Immature natural killer cell (primary cell): ENCODE results near the gene RTN1. TPM values are rescaled to one million over a fixed set of nuclear protein-coding genes. Genes with fewer than 3 reads are reported as not detected.

ENCODE experiments used
- DNase-seq, 3 donors: peaks; one replicate each; pipeline ENCODE4 v3.0.0; 2022; ENCODE audit warnings: mixed read lengths in 1 of 3
- H3K27ac Mint-ChIP-seq, 6 donors: one replicate each; pipeline ENCODE4 v1.8.0; 2020; ENCODE audit warnings: mixed read lengths in 6 of 6, mild to moderate bottlenecking in 5 of 6, inconsistent platforms in 4 of 6, moderate library complexity in 3 of 6
- H3K27me3 Mint-ChIP-seq, 3 donors: one replicate each; pipeline ENCODE4 v1.8.0; 2020 to 2021; ENCODE audit warnings: low read depth in 3 of 3, mild to moderate bottlenecking in 3 of 3, mixed read lengths in 3 of 3, moderate library complexity in 3 of 3, inconsistent platforms in 1 of 3
- H3K36me3 Mint-ChIP-seq, 3 donors: one replicate each; pipeline ENCODE4 v1.8.0; 2020; ENCODE audit warnings: mixed read lengths in 3 of 3, inconsistent platforms in 2 of 3, mild to moderate bottlenecking in 2 of 3
- H3K4me1 Mint-ChIP-seq, 2 donors: one replicate each; pipeline ENCODE4 v1.8.0; 2020; ENCODE audit warnings: inconsistent platforms in 2 of 2, mild to moderate bottlenecking in 2 of 2, mixed read lengths in 2 of 2, moderate library complexity in 1 of 2
- H3K4me3 Mint-ChIP-seq, 5 donors: one replicate each; pipeline ENCODE4 v1.8.0; 2020; ENCODE audit warnings: mild to moderate bottlenecking in 5 of 5, mixed read lengths in 5 of 5, inconsistent platforms in 3 of 5, moderate library complexity in 3 of 5
- H3K9me3 Mint-ChIP-seq, 6 donors: one replicate each; pipeline ENCODE4 v1.8.0; 2020; ENCODE audit warnings: mild to moderate bottlenecking in 6 of 6, mixed read lengths in 6 of 6, inconsistent platforms in 4 of 6, moderate library complexity in 3 of 6
- polyA plus RNA-seq, 3 donors: library from polyadenylated mRNA; unstranded; fragments of 300-500 nt; fragmentation: Illumina TruSeq; gene quantifications; one replicate each; pipeline ENCODE4 v1.2.3, GENCODE V29; 2021

RTN1 gene
- polyA plus RNA-seq, result 1 to 10 TPM in 1 of 3 donors, under 1 TPM in 2; 0.56 to 5.1 (median 0.90) TPM

- peaks cover 0 to 8% of the 10 kb centered on the region in 2 donors for H3K4me1 Mint-ChIP-seq
- peak within 1 kb of the TSS; percentile 44 to 71 (median 58) for H3K4me3 Mint-ChIP-seq
- H3K27ac Mint-ChIP-seq, result no peak within 1 kb of the TSS
- H3K9me3 Mint-ChIP-seq, result peaks cover 0 to 6% (median 0%) of the 10 kb centered on the region in 6 donors
- peaks cover 0 to 4% (median 0%) of the 10 kb centered on the region in 3 donors for H3K36me3 Mint-ChIP-seq
- peaks cover 7 to 26% (median 12%) of the 10 kb centered on the region in 3 donors for H3K27me3 Mint-ChIP-seq
- DNase-seq, result no peak
These were observed at the start of gene RTN1 for GRCh38 chr14:59870277-59871165. RTN1 (minus strand) TSS chr14:59870776; CDS start chr14:59870630, 146 bp downstream.

- no peaks in the 10 kb centered on the region for H3K36me3 Mint-ChIP-seq
- H3K9me3 Mint-ChIP-seq, result peaks cover 0 to 6% (median under 1%) of the 10 kb centered on the region in 6 donors
- peaks cover 5 to 31% (median 13%) of the 10 kb centered on the region in 3 donors for H3K27me3 Mint-ChIP-seq
- H3K4me3 Mint-ChIP-seq, result peak overlapping the region in 4 of 5 donors; percentile 20 to 45 (median 36)
- H3K4me1 Mint-ChIP-seq, result peaks cover 9 to 18% of the 10 kb centered on the region in 2 donors
- no peak overlapping the region for H3K27ac Mint-ChIP-seq
- DNase-seq, result no peak
These were observed 49.8 kb upstream of the RTN1 start for GRCh38 chr14:59920378-59920683.

GRCh38 chr14:59919570-59920377, 49.2 kb upstream of the RTN1 start, which contains the start of gene LRRC9:
LRRC9 (plus strand) TSS chr14:59920144.
- no peaks in the 10 kb centered on the region for H3K36me3 Mint-ChIP-seq
- H3K9me3 Mint-ChIP-seq, result peaks cover 0 to 7% (median 2%) of the 10 kb centered on the region in 6 donors
- H3K4me1 Mint-ChIP-seq, result peaks cover 9 to 18% of the 10 kb centered on the region in 2 donors
- peaks cover 3 to 31% (median 13%) of the 10 kb centered on the region in 3 donors for H3K27me3 Mint-ChIP-seq
- peak within 1 kb of the TSS in 1 of 6 donors; percentile 27 for H3K27ac Mint-ChIP-seq
- peak within 1 kb of the TSS; percentile 51 to 73 (median 69) for H3K4me3 Mint-ChIP-seq
- DNase-seq, result peak; percentile 1 to 6 (median 3)

- Mint-ChIP-seq H3K9me3 (peaks cover 0 to 7% (median 2%) of the 10 kb centered on the region in 6 donors), H3K36me3 (no peaks in the 10 kb centered on the region), H3K27me3 (peaks cover 3 to 31% (median 13%) of the 10 kb centered on the region in 3 donors), H3K27ac (no peak overlapping the region), H3K4me1 (peaks cover 9 to 18% of the 10 kb centered on the region in 2 donors), H3K4me3 (peak overlapping the region; percentile 51 to 73 (median 69))
- peak; percentile 3 to 18 (median 9) for DNase-seq
These were observed 48.4 kb upstream of the RTN1 start for GRCh38 chr14:59918824-59919569.

GRCh38 chr14:59913187-59913586, 42.6 kb upstream of the RTN1 start:
- peaks cover 3 to 13% (median 5%) of the 10 kb centered on the region in 3 donors for H3K27me3 Mint-ChIP-seq
- H3K4me3 Mint-ChIP-seq, result no peak overlapping the region
- H3K27ac Mint-ChIP-seq, result no peak overlapping the region
- no peaks in the 10 kb centered on the region for H3K4me1 Mint-ChIP-seq
- no peaks in the 10 kb centered on the region for H3K36me3 Mint-ChIP-seq
- no peak for DNase-seq
- H3K9me3 Mint-ChIP-seq, result peaks cover 0 to 8% (median under 1%) of the 10 kb centered on the region in 6 donors

GRCh38 chr14:59912443-59912842, 41.9 kb upstream of the RTN1 start:
- no peaks in the 10 kb centered on the region for H3K36me3 Mint-ChIP-seq
- H3K27ac Mint-ChIP-seq, result no peak overlapping the region
- peaks cover 3 to 12% (median 5%) of the 10 kb centered on the region in 3 donors for H3K27me3 Mint-ChIP-seq
- no peak for DNase-seq
- H3K9me3 Mint-ChIP-seq, result peaks cover 0 to 8% (median under 1%) of the 10 kb centered on the region in 6 donors
- H3K4me3 Mint-ChIP-seq, result no peak overlapping the region
- H3K4me1 Mint-ChIP-seq, result no peaks in the 10 kb centered on the region

- H3K4me1 Mint-ChIP-seq, result no peaks in the 10 kb centered on the region
- no peak overlapping the region for H3K27ac Mint-ChIP-seq
- H3K27me3 Mint-ChIP-seq, result peaks cover 2 to 6% (median 2%) of the 10 kb centered on the region in 3 donors
- DNase-seq, result no peak
- H3K4me3 Mint-ChIP-seq, result no peak overlapping the region
- H3K9me3 Mint-ChIP-seq, result peaks cover 0 to 7% (median 0%) of the 10 kb centered on the region in 6 donors
- H3K36me3 Mint-ChIP-seq, result no peaks in the 10 kb centered on the region
These were observed 34.6 kb upstream of the RTN1 start for GRCh38 chr14:59905188-59905587.

GRCh38 chr14:59904184-59904583, 33.6 kb upstream of the RTN1 start:
- no peaks in the 10 kb centered on the region for H3K36me3 Mint-ChIP-seq
- peaks cover 0 to 4% (median 0%) of the 10 kb centered on the region in 6 donors for H3K9me3 Mint-ChIP-seq
- no peak overlapping the region for H3K27ac Mint-ChIP-seq
- no peak for DNase-seq
- H3K4me3 Mint-ChIP-seq, result no peak overlapping the region
- no peaks in the 10 kb centered on the region for H3K4me1 Mint-ChIP-seq
- H3K27me3 Mint-ChIP-seq, result peaks cover 2 to 8% (median 4%) of the 10 kb centered on the region in 3 donors

- no peak overlapping the region for H3K27ac Mint-ChIP-seq
- DNase-seq, result no peak
- no peak overlapping the region for H3K4me3 Mint-ChIP-seq
- H3K4me1 Mint-ChIP-seq, result no peaks in the 10 kb centered on the region
- H3K27me3 Mint-ChIP-seq, result peaks cover 2 to 8% (median 7%) of the 10 kb centered on the region in 3 donors
- no peaks in the 10 kb centered on the region for H3K36me3 Mint-ChIP-seq
- H3K9me3 Mint-ChIP-seq, result peaks cover 0 to 4% (median 0%) of the 10 kb centered on the region in 6 donors
These were observed 30.0 kb upstream of the RTN1 start for GRCh38 chr14:59900556-59900955.

GRCh38 chr14:59897757-59898383, 27.3 kb upstream of the RTN1 start:
- Mint-ChIP-seq H3K4me1 (no peaks in the 10 kb centered on the region), H3K4me3 (no peak overlapping the region), H3K27ac (no peak overlapping the region), H3K9me3 (peaks cover 0 to 4% (median 0%) of the 10 kb centered on the region in 6 donors), H3K27me3 (peaks cover 2 to 8% (median 7%) of the 10 kb centered on the region in 3 donors), H3K36me3 (no peaks in the 10 kb centered on the region)
- no peak for DNase-seq

- peaks cover 0 to 1% (median 0%) of the 10 kb centered on the region in 6 donors for H3K9me3 Mint-ChIP-seq
- no peak for DNase-seq
- H3K36me3 Mint-ChIP-seq, result no peaks in the 10 kb centered on the region
- no peaks in the 10 kb centered on the region for H3K4me1 Mint-ChIP-seq
- H3K27ac Mint-ChIP-seq, result no peak overlapping the region
- no peak overlapping the region for H3K4me3 Mint-ChIP-seq
- peaks cover 0 to 6% (median 5%) of the 10 kb centered on the region in 3 donors for H3K27me3 Mint-ChIP-seq
These were observed 25.1 kb upstream of the RTN1 start for GRCh38 chr14:59895721-59896120.

- no peak overlapping the region for H3K27ac Mint-ChIP-seq
- no peak for DNase-seq
- H3K9me3 Mint-ChIP-seq, result peaks cover 0 to 6% (median 0%) of the 10 kb centered on the region in 6 donors
- H3K4me1 Mint-ChIP-seq, result no peaks in the 10 kb centered on the region
- no peaks in the 10 kb centered on the region for H3K36me3 Mint-ChIP-seq
- no peak overlapping the region for H3K4me3 Mint-ChIP-seq
- peaks cover 0 to 3% (median 2%) of the 10 kb centered on the region in 3 donors for H3K27me3 Mint-ChIP-seq
These were observed 20.1 kb upstream of the RTN1 start for GRCh38 chr14:59890676-59891075.

- H3K4me1 Mint-ChIP-seq, result no peaks in the 10 kb centered on the region
- no peak overlapping the region for H3K27ac Mint-ChIP-seq
- DNase-seq, result no peak
- peaks cover 0 to 10% (median 7%) of the 10 kb centered on the region in 3 donors for H3K27me3 Mint-ChIP-seq
- peaks cover 0 to 8% (median 4%) of the 10 kb centered on the region in 6 donors for H3K9me3 Mint-ChIP-seq
- no peaks in the 10 kb centered on the region for H3K36me3 Mint-ChIP-seq
- H3K4me3 Mint-ChIP-seq, result no peak overlapping the region
These were observed 12.4 kb upstream of the RTN1 start for GRCh38 chr14:59882957-59883356.
